Liver (tissue), 9 donors: ENCODE measurements around the gene KDM4C. TPM values are rescaled to one million over a fixed set of nuclear protein-coding genes. Genes with fewer than 3 reads are reported as not detected.

ENCODE experiments used
- DNase-seq: peaks from one replicate; pipeline ENCODE4 v3.0.0-alpha.2; 2017; ENCODE audit warnings: low spot score
- H3K27ac ChIP-seq, 2 donors: one replicate each; pipeline ENCODE4 v1.7.0; 2013; ENCODE audit warnings: inconsistent platforms in 2 of 2, low read length in 2 of 2, control low read depth in 1 of 2, low read depth in 1 of 2, mild to moderate bottlenecking in 1 of 2
- H3K27me3 ChIP-seq, 4 donors: one replicate each; pipeline versions ENCODE4 v1.6.1 to v1.7.0; 2013; ENCODE audit warnings: low read length in 3 of 4, inconsistent platforms in 1 of 4, mild to moderate bottlenecking in 1 of 4, moderate library complexity in 1 of 4; ENCODE audit not compliant: control insufficient read depth in 4 of 4, insufficient read depth in 4 of 4
- H3K36me3 ChIP-seq, 4 donors: one replicate each; pipeline versions ENCODE4 v1.6.1 to v1.7.0; 2013; ENCODE audit warnings: low read length in 3 of 4, mild to moderate bottlenecking in 3 of 4, low read depth in 1 of 4, moderate library complexity in 1 of 4; ENCODE audit not compliant: control insufficient read depth in 4 of 4, insufficient read depth in 3 of 4
- H3K4me1 ChIP-seq, 4 donors: one replicate each; pipeline versions ENCODE4 v1.6.1 to v1.7.0; 2013; ENCODE audit warnings: low read length in 3 of 4, mild to moderate bottlenecking in 3 of 4, moderate library complexity in 1 of 4; ENCODE audit not compliant: control insufficient read depth in 4 of 4, insufficient read depth in 4 of 4
- H3K4me3 ChIP-seq, 3 donors: one replicate each; pipeline versions ENCODE4 v1.6.1 to v1.7.0; 2013; ENCODE audit warnings: low read length in 3 of 3, control low read depth in 1 of 3, low read depth in 1 of 3, mild to moderate bottlenecking in 1 of 3
- H3K9ac ChIP-seq, 2 donors: one replicate each; pipeline ENCODE4 v1.7.0; 2013; ENCODE audit warnings: low read length in 2 of 2, mild to moderate bottlenecking in 2 of 2, moderate library complexity in 2 of 2, control low read depth in 1 of 2, low read depth in 1 of 2
- H3K9me3 ChIP-seq, 4 donors: one replicate each; pipeline versions ENCODE4 v1.6.1 to v1.7.0; 2013; ENCODE audit warnings: low read length in 3 of 4; ENCODE audit not compliant: control insufficient read depth in 4 of 4
- ATF3 ChIP-seq: IDR thresholded peaks from 2 replicates; pipeline ENCODE4 v1.6.1; 2016; ENCODE audit warnings: antibody characterized with exemption
- CTCF ChIP-seq: fragments of 150-350 bp; IDR thresholded peaks from 2 replicates; pipeline ENCODE4 v1.5.1; 2017; ENCODE audit warnings: improper control_type of control experiment, low read depth, low read length; ENCODE audit not compliant: missing input control
- EGR1 ChIP-seq, 2 donors: IDR thresholded peaks; 2 replicates each; pipeline ENCODE4 v1.6.1; 2016 to 2018; ENCODE audit warnings: antibody characterized with exemption in 2 of 2, low read depth in 2 of 2
- FOXA1 ChIP-seq: IDR thresholded peaks from 2 replicates; pipeline ENCODE4 v1.6.1; 2016; ENCODE audit warnings: antibody characterized with exemption
- FOXA2 ChIP-seq: IDR thresholded peaks from 2 replicates; pipeline ENCODE4 v1.6.1; 2016; ENCODE audit warnings: antibody characterized with exemption
- GABPA ChIP-seq, 2 donors: IDR thresholded peaks in 1 of 2; conservative IDR thresholded peaks in 1 of 2; 2 replicates each; pipeline ENCODE4 v1.6.1; 2016; ENCODE audit warnings: antibody characterized with exemption in 2 of 2, mild to moderate bottlenecking in 1 of 2, moderate library complexity in 1 of 2
- HNF4A ChIP-seq, 2 donors: conservative IDR thresholded peaks; 2 replicates each; pipeline ENCODE4 v1.6.1; 2016; ENCODE audit warnings: antibody characterized with exemption in 2 of 2, mild to moderate bottlenecking in 2 of 2
- HNF4G ChIP-seq: IDR thresholded peaks from 2 replicates; pipeline ENCODE4 v1.6.1; 2016; ENCODE audit warnings: antibody characterized with exemption
- JUND ChIP-seq, 2 donors: IDR thresholded peaks; 2 replicates each; pipeline ENCODE4 v1.6.1; 2016; ENCODE audit warnings: antibody characterized with exemption in 2 of 2
- MAX ChIP-seq: IDR thresholded peaks from 2 replicates; pipeline ENCODE4 v1.6.1; 2016; ENCODE audit warnings: antibody characterized with exemption
- NR2F2 ChIP-seq: IDR thresholded peaks from 2 replicates; pipeline ENCODE4 v1.6.1; 2016; ENCODE audit warnings: antibody characterized with exemption
- RAD21 ChIP-seq, 2 donors: IDR thresholded peaks; 2 replicates each; pipeline ENCODE4 v1.6.1; 2016; ENCODE audit warnings: antibody characterized with exemption in 2 of 2, mild to moderate bottlenecking in 2 of 2
- REST ChIP-seq: IDR thresholded peaks from 2 replicates; pipeline ENCODE4 v1.6.1; 2016; ENCODE audit warnings: antibody characterized with exemption, mild to moderate bottlenecking
- RXRA ChIP-seq, 2 donors: IDR thresholded peaks; 2 replicates each; pipeline ENCODE4 v1.6.1; 2017 to 2018; ENCODE audit warnings: antibody characterized with exemption in 2 of 2, mild to moderate bottlenecking in 1 of 2
- SP1 ChIP-seq: IDR thresholded peaks from 2 replicates; pipeline ENCODE4 v1.6.1; 2018; ENCODE audit warnings: antibody characterized with exemption, mild to moderate bottlenecking
- TAF1 ChIP-seq: conservative IDR thresholded peaks from 2 replicates; pipeline ENCODE4 v1.6.1; 2016; ENCODE audit warnings: antibody characterized with exemption, mild to moderate bottlenecking
- YY1 ChIP-seq: IDR thresholded peaks from 2 replicates; pipeline ENCODE4 v1.6.1; 2016; ENCODE audit warnings: antibody characterized with exemption, mild to moderate bottlenecking
- WGBS: extraction: QIAGEN DNeasy Blood & Tissue Kit; methylation state at CpG from one replicate; pipeline ENCODE4 v1.1.7; 2013; 5-methylcytosine and 5-hydroxymethylcytosine counted together
- polyA plus RNA-seq, 2 donors: library from polyadenylated mRNA; stranded (reverse) in 1 of 2; unstranded in 1 of 2; fragments of 200-250 nt in 1 of 2; fragments of >200 nt in 1 of 2; fragmentation: Nextera tagmentation in 1 of 2; extraction: Ambion mirVana in 1 of 2; gene quantifications; one replicate each; pipeline versions ENCODE4 v1.2.1 to v1.2.3, GENCODE V29; 2013 to 2015
- total RNA-seq, 2 donors: library from RNA; depleted of rRNA; stranded (reverse); fragments of >200 nt; gene quantifications; one replicate each; pipeline ENCODE4 v1.2.3, GENCODE V29; 2014
- donor health status: healthy.
- donor health status: healthy.
- donor health status: healthy.
- donor health status: healthy.
- donor health status: healthy.

KDM4C gene
- total and polyA plus RNA-seq, 4 donors = 4.3 to 40.2 (median 24.0) TPM

GRCh38 chr9:6925836-6926235 is 168.1 kb downstream of the KDM4C start:
- 95% methylated on average over 12 of the region's 12 CpGs for WGBS
- H3K36me3 ChIP-seq = no peaks in the 10 kb centered on the region
- TF ChIP-seq TAF1 (no peak), FOXA2 (no peak), RAD21 (IDR thresholded peaks at IDR 0.05) (no peak), GABPA (IDR thresholded peaks at IDR 0.05 in 1 of 2, conservative IDR thresholded peaks at IDR 0.05 in 1 of 2) (no peak), NR2F2 (no peak), CTCF (no peak), YY1 (no peak), FOXA1 (no peak), REST (no peak), RXRA (IDR thresholded peaks at IDR 0.05) (no peak), EGR1 (IDR thresholded peaks at IDR 0.05; ENCODE audit: low read depth in 2 of 2) (no peak), ATF3 (no peak), HNF4G (no peak), JUND (IDR thresholded peaks at IDR 0.05) (no peak), SP1 (no peak), MAX (no peak), HNF4A (conservative IDR thresholded peaks at IDR 0.05) (no peak)
- no peak overlapping the region for H3K27ac ChIP-seq
- no peaks in the 10 kb centered on the region for H3K9me3 ChIP-seq
- no peak overlapping the region for H3K9ac ChIP-seq
- no peaks in the 10 kb centered on the region for H3K27me3 ChIP-seq
- no peak for DNase-seq
- no peaks in the 10 kb centered on the region for H3K4me1 ChIP-seq
- no peak overlapping the region for H3K4me3 ChIP-seq

GRCh38 chr9:6926436-6926835 is 168.7 kb downstream of the KDM4C start:
- Histone ChIP-seq H3K9ac (no peak overlapping the region), H3K9me3 (no peaks in the 10 kb centered on the region), H3K27ac (no peak overlapping the region), H3K27me3 (no peaks in the 10 kb centered on the region), H3K36me3 (no peaks in the 10 kb centered on the region), H3K4me3 (no peak overlapping the region), H3K4me1 (no peaks in the 10 kb centered on the region)
- no peak for DNase-seq
- no peak for TF ChIP-seq EGR1 (IDR thresholded peaks at IDR 0.05; ENCODE audit: low read depth in 2 of 2)
- no peak for TF ChIP-seq HNF4G
- TF ChIP-seq TAF1 = no peak
- no peak for TF ChIP-seq SP1
- TF ChIP-seq FOXA1 = no peak
- TF ChIP-seq GABPA (IDR thresholded peaks at IDR 0.05 in 1 of 2, conservative IDR thresholded peaks at IDR 0.05 in 1 of 2) = no peak
- TF ChIP-seq NR2F2 = no peak
- WGBS = 90% methylated on average over 4 of the region's 4 CpGs
